ENCODE measurements around the gene TMEM163.
"Not testable (repeated sequence)": the region's sequence is repeated elsewhere in the genome, so short reads cannot be mapped to it uniquely, and the experiment has no call there.

Gene TMEM163

GRCh38 chr2:134609924-134610513 is 108.8 kb downstream of the TMEM163 start:
- DNase-seq, result no peak

GRCh38 chr2:134603966-134604365 is 114.8 kb downstream of the TMEM163 start:
- DNase-seq, result peak in 1 of 2 experiments; percentile 18

DNA sequence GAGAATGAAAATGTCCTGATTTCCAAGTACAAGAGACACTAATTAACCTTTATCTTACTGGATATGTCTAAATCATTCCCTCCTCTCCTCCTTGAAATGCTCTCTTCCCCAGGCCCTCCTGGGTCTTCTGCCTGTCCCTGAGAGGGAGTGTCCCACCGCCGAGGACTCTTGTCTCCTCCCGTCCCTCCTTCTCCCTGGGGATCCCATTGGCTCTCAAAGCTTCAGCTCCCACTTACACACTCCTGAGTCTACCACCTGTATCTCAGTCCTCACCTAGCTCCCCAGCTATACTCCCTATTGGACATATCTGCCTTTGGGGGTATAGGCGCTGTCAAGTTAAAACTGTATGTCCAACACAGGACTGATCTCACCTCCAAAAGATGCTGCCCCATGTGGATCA is 116.1 kb downstream of the TMEM163 start:
- DNase-seq, result no peak

DNA sequence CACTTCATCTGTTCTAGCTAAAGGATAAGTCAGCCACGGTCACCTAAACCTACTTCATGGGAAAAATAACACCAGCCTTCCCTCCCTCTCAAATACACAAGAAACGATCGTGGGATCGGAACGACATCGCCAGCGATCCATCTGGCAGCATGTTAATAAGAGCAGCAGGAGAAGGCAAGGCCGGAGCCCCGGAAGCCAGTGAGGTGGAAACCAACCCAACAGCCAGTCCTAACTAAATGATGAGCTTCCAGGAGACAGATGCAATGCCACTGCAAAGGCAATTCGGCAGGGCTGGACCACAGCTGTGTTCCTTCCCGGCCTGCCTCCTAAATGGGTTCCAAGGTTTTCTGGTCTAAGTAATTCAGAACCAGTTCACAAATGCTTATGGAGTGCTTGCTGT is 117.5 kb downstream of the TMEM163 start:
- peak; percentile 18 to 79 for DNase-seq

- no peak for DNase-seq
Measured at GRCh38 chr2:134600208-134600607, 118.6 kb downstream of the TMEM163 start.

GRCh38 chr2:134599236-134599635 is 119.6 kb downstream of the TMEM163 start:
- DNase-seq, result no peak

- DNase-seq, result peak in 1 of 2 experiments; percentile 21
Measured at GRCh38 chr2:134594399-134594798, 124.4 kb downstream of the TMEM163 start.

- no peak for DNase-seq
Measured at GRCh38 chr2:134593519-134593918, 125.3 kb downstream of the TMEM163 start.

DNA sequence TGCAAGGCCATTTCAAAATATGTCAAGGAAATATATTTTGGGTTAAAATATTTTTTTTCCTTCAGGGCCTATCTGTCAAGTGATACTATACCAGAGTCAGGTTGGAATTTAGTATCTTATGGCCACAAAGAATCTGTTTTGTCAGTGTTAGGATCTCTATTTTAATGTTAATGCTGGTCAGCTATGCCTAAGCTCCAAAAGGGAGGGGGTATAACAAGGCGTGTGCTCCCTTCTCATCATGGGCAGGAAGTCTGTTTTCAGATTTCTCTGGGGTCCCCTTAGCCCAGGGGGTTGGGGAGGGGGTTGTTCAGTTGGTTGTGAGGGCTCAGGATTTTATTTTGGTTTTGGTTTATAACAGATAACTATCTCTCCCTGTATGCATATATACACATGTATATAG is 126.4 kb downstream of the TMEM163 start:
- DNase-seq, result no peak

DNA sequence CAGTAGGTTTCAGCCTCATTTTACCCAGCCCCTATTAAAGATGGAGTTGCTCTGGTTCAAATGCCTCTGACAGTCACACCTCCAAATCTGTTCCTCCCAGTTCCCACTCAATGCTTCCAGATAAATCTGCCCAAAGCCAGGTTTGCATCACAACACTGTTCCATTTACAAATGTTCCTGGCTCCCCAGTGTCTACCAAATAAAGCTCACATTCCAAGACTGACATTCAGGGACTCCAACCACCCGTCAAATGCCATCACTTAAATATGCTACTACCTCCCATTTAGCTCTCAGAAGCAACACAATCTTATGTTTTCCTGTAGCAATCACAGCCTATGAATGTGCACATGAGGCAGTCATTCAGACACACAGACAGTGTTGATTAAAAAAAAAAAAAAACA is 127.3 kb downstream of the TMEM163 start:
- DNase-seq, result no peak

- DNase-seq, result no peak
Measured at GRCh38 chr2:134590679-134591078, 128.1 kb downstream of the TMEM163 start.

GRCh38 chr2:134589171-134590083 is 129.4 kb downstream of the TMEM163 start:
- not testable (repeated sequence) for DNase-seq

GRCh38 chr2:134588556-134588955 is 130.2 kb downstream of the TMEM163 start:
- no peak for DNase-seq

GRCh38 chr2:134586326-134586965 is 132.4 kb downstream of the TMEM163 start:
- no peak for DNase-seq

GRCh38 chr2:134583997-134584520 is 134.7 kb downstream of the TMEM163 start:
- no peak for DNase-seq

- DNase-seq, result no peak
Measured at GRCh38 chr2:134583462-134583861, 135.3 kb downstream of the TMEM163 start.

- no peak for DNase-seq
Measured at GRCh38 chr2:134582547-134582899, 136.3 kb downstream of the TMEM163 start.

DNA sequence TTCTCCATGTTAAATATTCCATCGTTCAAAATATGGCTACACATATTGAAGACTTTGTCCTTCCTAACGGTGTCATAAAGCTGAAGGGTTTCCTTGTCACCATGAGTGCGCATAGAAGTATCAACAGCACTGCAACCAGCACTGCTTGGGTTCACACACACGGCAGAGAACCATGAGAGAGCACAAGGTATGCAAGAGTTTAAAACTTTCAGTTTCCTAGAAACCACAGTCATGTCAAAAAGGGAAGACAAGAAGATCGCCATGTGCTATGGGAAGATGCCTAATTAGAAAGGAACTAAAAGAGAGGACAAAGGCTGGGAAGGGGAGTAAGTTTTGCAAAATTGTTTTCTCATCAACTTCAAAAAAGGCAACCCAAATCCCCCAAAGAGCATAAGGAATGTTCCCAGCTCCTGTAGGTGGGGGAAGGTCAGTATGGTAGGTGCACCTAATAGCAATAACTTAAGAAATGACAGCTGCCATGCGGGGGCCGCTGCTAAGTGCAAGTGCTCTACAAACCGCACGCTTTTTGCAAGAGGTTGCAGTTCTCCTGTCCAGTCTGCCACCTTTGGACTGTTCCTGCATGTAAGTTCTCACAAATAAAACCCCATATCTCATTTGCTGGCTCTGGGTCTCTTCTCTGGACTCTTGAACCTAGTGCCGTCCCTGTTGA is 136.8 kb downstream of the TMEM163 start:
- no peak for DNase-seq

GRCh38 chr2:134578316-134578715 is 140.5 kb downstream of the TMEM163 start:
- no peak for DNase-seq

- no peak for DNase-seq
Measured at GRCh38 chr2:134576478-134576877, 142.3 kb downstream of the TMEM163 start.

- no peak for DNase-seq
Measured at GRCh38 chr2:134575888-134576287, 142.9 kb downstream of the TMEM163 start.

- peak; percentile 28 to 89 for DNase-seq
Measured at GRCh38 chr2:134574611-134575330, 144.0 kb downstream of the TMEM163 start.

All from NCI-H524 (cell line).